HT1080 (cell line): Measurements from ENCODE around the gene STXBP5. TPM values are rescaled to one million over a fixed set of nuclear protein-coding genes. Genes with fewer than 3 reads are reported as not detected.

Experiments used
- DNase-seq: peaks from one replicate; pipeline ENCODE4 v3.0.0-alpha.2; 2015; ENCODE audit warnings: low read depth
- small RNA-seq: library from RNA; depleted of rRNA; stranded (forward); fragments of <200 nt; gene quantifications from one replicate; pipeline ENCODE3, GENCODE V24; 2014
- total RNA-seq: library from RNA; depleted of rRNA; stranded (reverse); fragments of >200 nt; shearing (Covaris generic); gene quantifications from 2 replicates; pipeline ENCODE4 v1.2.3, GENCODE V29; 2014

The STXBP5 gene
- total RNA-seq, 1 experiment from 2014 or later, result 28.0 TPM

DNA sequence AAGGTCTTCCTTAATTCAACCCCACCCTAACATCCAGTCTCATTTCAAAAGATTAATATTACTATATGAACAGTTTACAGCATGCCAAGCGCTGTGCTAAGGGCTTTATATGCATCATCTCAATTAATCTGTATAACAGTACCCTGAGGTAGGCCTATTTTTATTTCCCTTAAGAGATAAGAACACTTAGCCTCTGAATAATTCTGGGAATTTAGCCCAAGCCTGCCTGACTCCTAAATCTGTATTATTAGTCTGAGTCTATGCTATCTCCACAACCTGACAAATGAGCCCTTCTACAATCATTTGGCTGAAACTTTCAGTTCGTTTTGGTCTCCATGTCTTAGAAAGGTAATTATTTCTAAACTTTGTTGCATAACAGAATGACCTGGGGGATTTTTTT is 226.6 kb downstream of the STXBP5 start:
- no peak for DNase-seq

DNA sequence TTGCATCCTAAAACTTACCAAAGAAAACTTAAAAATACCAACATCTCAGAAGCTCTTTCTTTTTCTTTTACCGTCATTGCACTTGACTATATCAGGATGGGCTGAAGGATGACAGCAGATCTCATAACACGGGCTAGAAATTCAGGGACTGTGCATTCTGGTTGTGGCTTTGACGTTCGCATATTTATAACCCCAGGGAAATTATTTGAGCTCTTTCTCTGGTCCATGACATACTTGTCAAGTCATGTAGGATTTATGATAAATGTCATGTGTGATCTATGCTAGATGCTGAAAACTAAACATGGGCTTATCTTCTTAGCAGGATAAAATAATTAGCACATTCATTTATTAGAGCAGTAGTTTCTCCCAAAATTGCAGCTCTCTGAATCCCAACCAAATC is 229.9 kb downstream of the STXBP5 start:
- DNase-seq, result no peak

DNA sequence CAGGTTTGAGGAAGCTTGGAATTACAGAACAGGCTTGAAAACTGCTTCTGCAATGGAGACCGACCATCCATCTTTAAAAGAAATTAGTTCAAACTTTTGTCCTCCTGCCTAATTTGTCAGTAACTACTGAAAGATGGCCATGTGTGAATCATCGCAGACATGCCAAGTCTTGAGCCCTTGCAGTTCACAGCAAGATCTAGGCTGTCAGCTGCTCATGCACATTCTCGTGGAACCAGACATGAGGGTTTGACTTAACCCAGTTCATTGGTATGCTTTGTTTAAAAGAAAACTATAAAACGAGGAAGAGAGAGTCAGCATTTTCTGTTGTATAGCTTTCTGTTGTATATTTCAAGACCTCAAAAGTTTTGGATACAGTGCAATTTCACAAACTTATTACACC is 230.3 kb downstream of the STXBP5 start:
- DNase-seq, result no peak

DNA sequence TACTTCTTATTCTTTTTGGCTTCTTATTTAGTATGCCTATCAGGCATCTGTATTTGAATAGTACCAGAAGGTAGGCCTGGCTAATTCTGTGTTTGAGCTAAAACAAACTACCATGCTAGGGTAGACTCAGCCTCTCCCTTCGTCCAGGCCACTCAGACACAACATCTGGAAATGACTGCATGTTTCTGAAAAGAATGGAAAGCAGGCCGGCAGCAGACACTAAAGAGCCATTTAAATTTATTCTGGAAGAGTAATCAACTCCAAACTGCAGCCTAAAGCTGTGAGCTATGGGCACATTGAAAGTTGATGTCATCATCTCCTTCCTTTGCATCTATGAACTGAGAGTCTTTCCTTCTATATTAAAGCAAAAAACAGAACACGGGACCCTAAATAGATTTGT is 233.4 kb downstream of the STXBP5 start:
- DNase-seq, result no peak

DNA sequence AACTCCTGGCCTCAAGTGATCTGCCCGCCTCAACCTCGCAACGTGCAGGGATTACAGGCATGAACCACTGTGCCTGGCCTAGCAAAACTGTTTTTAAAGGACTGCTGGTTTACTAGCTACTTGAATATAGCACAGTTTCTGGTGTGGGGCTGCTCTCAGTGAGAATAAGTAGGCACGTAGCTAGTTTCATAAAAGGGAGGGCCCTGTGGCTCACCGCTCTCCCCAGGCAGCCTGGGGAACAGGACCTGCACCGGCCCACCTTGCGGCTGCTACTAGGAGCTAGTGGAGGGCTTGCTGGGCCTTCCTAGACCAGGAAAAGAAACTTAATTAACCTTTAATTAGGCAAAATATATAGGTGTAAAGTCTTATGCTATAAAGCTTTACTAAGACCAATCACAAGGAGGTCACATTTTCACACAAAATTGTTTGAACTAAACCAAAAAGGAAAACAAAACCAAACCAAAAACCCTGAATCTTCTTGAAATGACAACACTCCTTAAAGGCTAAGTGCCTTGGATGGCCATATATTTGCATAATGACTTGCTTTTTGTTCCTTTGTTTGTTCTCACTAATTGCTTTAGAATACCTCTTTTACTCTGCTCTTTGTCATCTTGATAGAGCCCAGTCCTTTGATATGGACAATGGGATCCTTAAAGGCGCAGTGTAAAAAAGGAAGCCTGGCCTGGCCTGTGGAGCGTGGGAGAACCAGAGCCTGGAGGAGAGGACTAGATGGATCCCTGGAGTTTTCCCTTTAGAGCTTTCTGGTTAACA is 234.7 kb downstream of the STXBP5 start:
- DNase-seq, result no peak

Small RNA genes lying within 50 kb of the gene (small RNA-seq; reads per million reads assigned to genes)
- gene AL355365.1, result not detected
